ENCODE measurements around the gene COX19. TPM values are rescaled to one million over a fixed set of nuclear protein-coding genes. Genes with fewer than 3 reads are reported as not detected.
"Not testable (repeated sequence)": the region's sequence is repeated elsewhere in the genome, so short reads cannot be mapped to it uniquely, and the experiment has no call there.

Gene COX19
- total RNA-seq, 1 donor from 2014 or later: 12.9 TPM

- DNase-seq: peak; percentile 40
- no peak overlapping the region for H3K4me3 ChIP-seq
- no peaks in the 10 kb centered on the region for H3K36me3 ChIP-seq
Observed at GRCh38 chr7:960269-960871, 15.0 kb downstream of the COX19 start.

GRCh38 chr7:959740-960139, 15.6 kb downstream of the COX19 start:
- H3K9me3 ChIP-seq; H3K4me3 ChIP-seq; intact Hi-C loops (cut with DNase I); H3K27me3 ChIP-seq (ENCODE audit: low read depth); H3K27ac ChIP-seq; ATAC-seq; H3K36me3 ChIP-seq: not testable (repeated sequence)
- H3K4me1 ChIP-seq: peaks cover 32% of the 10 kb centered on the region
- DNase-seq: peak; percentile 17

More at GRCh38 chr7:960269-960871, 15.0 kb downstream of the COX19 start:
- no peak for TF ChIP-seq CTCF (IDR thresholded peaks at IDR 0.05)
- no peak for ATAC-seq
- peaks cover 9% of the 10 kb centered on the region for H3K27me3 ChIP-seq (ENCODE audit: low read depth)
- peaks cover 34% of the 10 kb centered on the region for H3K4me1 ChIP-seq
- H3K9me3 ChIP-seq: no peaks in the 10 kb centered on the region
- no peak overlapping the region for H3K27ac ChIP-seq
- intact Hi-C loops (cut with DNase I): no loop called here

- Histone ChIP-seq H3K4me1 (peaks cover 28% of the 10 kb centered on the region), H3K36me3 (no peaks in the 10 kb centered on the region), H3K4me3 (no peak overlapping the region), H3K27me3 (ENCODE audit: low read depth) (peaks cover 9% of the 10 kb centered on the region), H3K9me3 (no peaks in the 10 kb centered on the region), H3K27ac (no peak overlapping the region)
- intact Hi-C loops (cut with DNase I): no loop called here
- DNase-seq: peak; percentile 41
- TF ChIP-seq CTCF (IDR thresholded peaks at IDR 0.05): no peak
- ATAC-seq: no peak
Observed at GRCh38 chr7:959271-959670, 16.1 kb downstream of the COX19 start.

GRCh38 chr7:958221-959200, 16.8 kb downstream of the COX19 start:
- peaks cover 23% of the 10 kb centered on the region for H3K4me1 ChIP-seq
- intact Hi-C loops (cut with DNase I): no loop called here

GRCh38 chr7:957418-958220, 17.7 kb downstream of the COX19 start:
- intact Hi-C loops (cut with DNase I): no loop called here
- ATAC-seq (peak; percentile 13 to 46), DNase-seq (peak; percentile 79)
- Histone ChIP-seq H3K36me3 (no peaks in the 10 kb centered on the region), H3K4me1 (peaks cover 23% of the 10 kb centered on the region), H3K27ac (no peak overlapping the region), H3K27me3 (ENCODE audit: low read depth) (peaks cover 20% of the 10 kb centered on the region), H3K4me3 (no peak overlapping the region), H3K9me3 (no peaks in the 10 kb centered on the region)
- no peak for TF ChIP-seq CTCF (IDR thresholded peaks at IDR 0.05)

More at GRCh38 chr7:958221-959200, 16.8 kb downstream of the COX19 start:
- DNase-seq (peak; percentile 32), ATAC-seq (no peak)
- Histone ChIP-seq H3K27me3 (ENCODE audit: low read depth) (peaks cover 13% of the 10 kb centered on the region), H3K9me3 (no peaks in the 10 kb centered on the region), H3K27ac (no peak overlapping the region), H3K36me3 (no peaks in the 10 kb centered on the region), H3K4me3 (no peak overlapping the region)
- no peak for TF ChIP-seq CTCF (IDR thresholded peaks at IDR 0.05)

Measured in lower lobe of right lung (tissue), 2 donors.